ENCODE data around the gene POFUT2. TPM values are rescaled to one million over a fixed set of nuclear protein-coding genes. Genes with fewer than 3 reads are reported as not detected.

POFUT2 gene
- total RNA-seq, 4 donors from 2014 or later, result 6.2 to 49.7 (median 24.6) TPM

GRCh38 chr21:45253180-45253579 lies 34.5 kb downstream of the POFUT2 start:
- DNase-seq, result no peak
- TF ChIP-seq POLR2A (IDR thresholded peaks at IDR 0.05) (no peak), CTCF (IDR thresholded peaks at IDR 0.05) (no peak)
- Histone ChIP-seq H3K27ac (no peak overlapping the region), H3K9me3 (no peaks in the 10 kb centered on the region), H3K4me1 (no peaks in the 10 kb centered on the region), H3K27me3 (peaks cover 0 to 2% of the 10 kb centered on the region in 2 donors), H3K36me3 (no peaks in the 10 kb centered on the region), H3K4me3 (no peak overlapping the region)
- intact Hi-C loops (cut with DNase I; ENCODE audit: low total_unique reads), result no loop called here

GRCh38 chr21:45252448-45252925 lies 35.2 kb downstream of the POFUT2 start:
- H3K4me3 ChIP-seq, result no peak overlapping the region
- no peaks in the 10 kb centered on the region for H3K4me1 ChIP-seq
- DNase-seq, result no peak
- H3K27me3 ChIP-seq, result peaks cover 0 to 2% of the 10 kb centered on the region in 2 donors
- intact Hi-C loops (cut with DNase I; ENCODE audit: low total_unique reads), result no loop called here
- no peak overlapping the region for H3K27ac ChIP-seq
- TF ChIP-seq POLR2A (IDR thresholded peaks at IDR 0.05) (no peak), CTCF (IDR thresholded peaks at IDR 0.05) (no peak)
- H3K36me3 ChIP-seq, result no peaks in the 10 kb centered on the region
- no peaks in the 10 kb centered on the region for H3K9me3 ChIP-seq

GRCh38 chr21:45251635-45252447 lies 35.9 kb downstream of the POFUT2 start:
- Histone ChIP-seq H3K27me3 (peaks cover 0 to 2% of the 10 kb centered on the region in 2 donors), H3K4me3 (no peak overlapping the region), H3K9me3 (no peaks in the 10 kb centered on the region), H3K36me3 (no peaks in the 10 kb centered on the region), H3K27ac (no peak overlapping the region), H3K4me1 (no peaks in the 10 kb centered on the region)
- DNase-seq, result no peak
- no peak for TF ChIP-seq CTCF (IDR thresholded peaks at IDR 0.05)
- TF ChIP-seq POLR2A (IDR thresholded peaks at IDR 0.05), result no peak
- intact Hi-C loops (cut with DNase I; ENCODE audit: low total_unique reads), result no loop called here

GRCh38 chr21:45250914-45251634 lies 36.6 kb downstream of the POFUT2 start:
- intact Hi-C loops (cut with DNase I; ENCODE audit: low total_unique reads), result no loop called here
- no peaks in the 10 kb centered on the region for H3K9me3 ChIP-seq

More at GRCh38 chr21:45250914-45251634, 36.6 kb downstream of the POFUT2 start:
- DNase-seq, result no peak
- Histone ChIP-seq H3K27me3 (peaks cover 0 to 2% of the 10 kb centered on the region in 2 donors), H3K27ac (no peak overlapping the region), H3K4me3 (no peak overlapping the region), H3K36me3 (no peaks in the 10 kb centered on the region), H3K4me1 (no peaks in the 10 kb centered on the region)
- no peak for TF ChIP-seq POLR2A (IDR thresholded peaks at IDR 0.05)
- no peak for TF ChIP-seq CTCF (IDR thresholded peaks at IDR 0.05)
